ENCODE data around the gene CTDNEP1.
"Not testable (repeated sequence)": the region's sequence is repeated elsewhere in the genome, so short reads cannot be mapped to it uniquely, and the experiment has no call there.

CTDNEP1 gene

DNA sequence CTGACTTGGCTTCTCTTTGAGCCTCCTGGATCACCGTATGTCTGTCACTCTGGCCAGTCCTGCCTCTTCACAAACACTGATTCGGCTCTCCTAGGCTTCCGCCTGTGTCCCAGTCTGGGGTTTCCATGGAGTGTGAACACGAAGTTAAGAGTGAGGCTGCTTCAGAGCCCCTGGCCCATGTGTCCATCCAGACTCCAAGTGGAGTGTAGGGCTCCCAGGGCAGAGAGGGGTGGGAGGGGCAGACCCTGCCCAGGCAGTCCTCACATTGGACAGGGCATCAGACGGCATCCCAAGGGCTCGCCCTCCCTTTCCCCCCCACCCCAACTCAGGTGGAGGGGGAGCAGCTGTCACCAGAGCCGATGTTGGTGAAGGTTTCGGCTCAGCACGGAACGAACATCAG is 7.7 kb downstream of the CTDNEP1 start:
- not testable (repeated sequence) for DNase-seq

DNA sequence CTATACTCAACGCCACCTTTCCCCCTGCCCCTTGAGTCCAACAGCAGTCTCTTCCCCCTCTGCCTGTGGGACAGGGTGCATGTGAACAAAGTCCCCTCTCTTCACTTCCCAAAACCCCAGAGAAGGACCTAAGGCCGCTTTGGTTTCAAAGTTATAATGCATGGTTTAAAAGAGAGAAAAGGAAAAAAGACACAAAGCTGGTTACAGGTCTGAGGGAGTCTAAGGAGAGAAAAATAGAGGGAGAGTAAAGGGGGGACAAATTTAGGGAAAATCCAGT is 8.1 kb downstream of the CTDNEP1 start:
- DNase-seq: no peak

DNA sequence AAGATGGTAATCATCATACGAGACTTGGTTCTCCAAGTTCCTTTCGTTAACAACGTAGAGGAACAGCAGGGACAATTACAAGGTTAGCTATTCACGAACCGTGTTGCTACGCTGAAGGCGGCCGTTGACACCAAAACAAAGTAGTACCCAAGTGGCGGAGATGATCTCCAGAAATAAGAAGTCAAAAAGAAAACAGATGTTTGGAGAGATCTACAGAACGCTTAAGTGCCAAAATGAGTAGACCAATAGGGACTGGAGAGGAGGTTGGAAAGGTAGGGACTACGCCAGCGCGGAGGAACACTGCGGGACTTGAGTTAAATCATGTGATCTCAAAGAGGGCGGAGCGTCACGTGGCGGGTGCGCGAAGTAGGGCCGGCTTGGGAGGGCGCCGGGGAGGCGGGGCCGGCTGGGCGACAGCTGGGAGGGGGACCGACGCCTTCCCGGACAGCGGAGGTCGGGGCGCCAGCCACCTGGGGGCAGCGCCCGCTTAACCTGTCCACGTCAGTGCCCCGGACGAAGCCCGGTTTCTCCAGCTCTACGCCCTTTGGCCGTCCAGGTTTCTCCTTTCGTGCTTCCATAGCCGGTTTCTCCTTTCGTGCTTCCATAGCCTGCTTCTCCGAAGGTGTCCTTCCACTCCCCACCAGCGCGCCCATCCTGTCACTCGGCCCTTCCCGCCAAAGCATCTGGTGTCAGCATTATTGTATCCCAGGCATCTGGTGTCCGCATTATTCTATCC is 8.6 kb downstream of the CTDNEP1 start:
- DNase-seq: peak; percentile 96

DNA sequence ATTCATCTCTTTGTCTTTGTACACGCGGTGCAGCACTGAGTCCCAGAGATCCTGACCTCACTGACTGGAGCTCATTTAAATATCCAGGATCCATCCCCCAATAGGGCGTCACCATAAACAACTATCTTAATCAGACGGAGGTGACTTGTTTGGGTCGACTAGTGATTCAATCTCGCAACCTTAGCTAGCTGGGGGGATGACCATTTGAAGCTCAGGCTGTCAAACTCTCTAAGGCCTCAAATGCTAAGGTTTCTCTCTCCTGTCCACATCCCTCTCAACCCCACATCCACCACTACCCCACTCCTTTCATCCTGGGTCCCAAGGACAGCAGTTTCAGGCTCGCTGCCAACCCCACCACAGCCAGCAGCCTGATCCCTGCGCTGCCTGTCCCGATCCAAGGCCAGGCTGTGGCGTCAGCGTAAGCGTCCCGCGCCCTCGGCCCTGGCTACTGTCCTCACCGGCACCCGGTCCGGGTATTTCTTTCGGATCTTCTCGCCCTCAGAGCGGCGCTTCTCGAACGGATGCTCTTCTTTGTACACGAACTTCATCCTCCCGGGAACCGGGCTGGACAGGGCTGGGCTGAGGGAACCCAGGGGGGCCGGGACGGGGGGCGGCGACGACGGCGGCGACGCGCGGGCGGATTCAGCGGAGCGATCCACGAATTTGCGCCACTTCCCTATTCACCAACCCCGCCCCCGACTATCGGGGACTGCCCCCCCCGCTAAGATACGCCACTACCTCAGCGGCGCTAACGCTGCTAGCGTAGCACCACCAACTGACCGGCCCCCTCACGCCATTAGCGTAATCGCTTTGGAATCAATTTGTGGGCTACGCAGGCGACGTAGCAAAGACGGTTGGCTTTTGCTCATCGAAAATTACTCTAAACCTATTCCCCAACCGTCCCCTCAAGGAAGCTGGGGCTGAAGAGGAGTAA is 9.5 kb downstream of the CTDNEP1 start, which contains the start of gene GABARAP:
GABARAP (minus strand) TSS at position 667 of the 934 bp plus-strand sequence; CDS start at position 548, 119 bp downstream.
- DNase-seq: peak; percentile 88

DNA sequence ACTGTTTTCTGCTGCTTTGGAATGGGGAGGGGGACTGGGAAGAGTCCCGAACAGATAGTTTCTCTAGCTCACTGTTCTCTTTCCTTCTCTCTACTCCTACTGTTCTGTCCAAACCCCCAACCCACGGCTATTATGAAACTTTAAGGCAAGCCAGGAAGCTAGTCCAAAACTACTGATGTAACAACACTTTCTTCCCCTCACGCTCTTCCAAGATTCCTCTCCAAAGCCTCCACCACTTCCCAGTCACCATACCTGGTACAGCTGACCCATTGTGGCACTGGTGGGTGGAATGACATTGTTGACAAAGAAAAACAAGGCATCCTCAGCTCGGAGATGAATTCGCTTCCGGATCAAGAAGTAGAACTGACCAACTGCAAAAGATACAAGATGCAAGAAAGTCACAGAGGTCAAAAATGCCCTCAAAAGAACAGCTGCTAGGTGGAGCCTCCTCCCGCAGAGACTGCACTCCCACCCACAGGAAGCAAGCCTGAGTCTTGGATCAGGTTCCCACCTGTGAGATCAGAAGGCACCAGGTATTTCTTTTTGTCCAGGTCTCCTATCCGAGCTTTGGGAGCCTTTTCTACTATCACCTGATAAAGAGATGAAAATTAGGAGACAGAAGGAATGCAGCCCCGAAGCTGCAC is 10.3 kb downstream of the CTDNEP1 start:
- DNase-seq: no peak

DNA sequence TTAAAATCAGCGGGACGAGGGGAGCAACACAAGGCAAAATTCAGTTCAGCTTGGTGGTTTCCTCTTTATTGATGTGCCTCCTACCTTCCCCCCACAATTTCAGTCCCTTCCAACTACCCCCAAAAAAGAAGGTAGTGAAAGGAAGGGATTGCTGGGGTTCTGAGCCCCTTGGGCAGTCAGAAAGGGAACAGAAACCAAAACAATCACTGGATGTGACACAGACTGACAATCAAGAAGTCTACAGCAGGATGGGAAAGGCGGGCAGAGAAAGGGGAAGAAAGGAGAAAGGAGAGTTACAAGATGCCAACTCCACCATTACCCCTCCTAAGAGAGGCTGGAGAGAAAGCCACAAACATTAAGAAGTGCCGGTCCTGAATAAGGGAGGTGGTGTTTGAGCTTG is 11.2 kb downstream of the CTDNEP1 start:
- DNase-seq: no peak

DNA sequence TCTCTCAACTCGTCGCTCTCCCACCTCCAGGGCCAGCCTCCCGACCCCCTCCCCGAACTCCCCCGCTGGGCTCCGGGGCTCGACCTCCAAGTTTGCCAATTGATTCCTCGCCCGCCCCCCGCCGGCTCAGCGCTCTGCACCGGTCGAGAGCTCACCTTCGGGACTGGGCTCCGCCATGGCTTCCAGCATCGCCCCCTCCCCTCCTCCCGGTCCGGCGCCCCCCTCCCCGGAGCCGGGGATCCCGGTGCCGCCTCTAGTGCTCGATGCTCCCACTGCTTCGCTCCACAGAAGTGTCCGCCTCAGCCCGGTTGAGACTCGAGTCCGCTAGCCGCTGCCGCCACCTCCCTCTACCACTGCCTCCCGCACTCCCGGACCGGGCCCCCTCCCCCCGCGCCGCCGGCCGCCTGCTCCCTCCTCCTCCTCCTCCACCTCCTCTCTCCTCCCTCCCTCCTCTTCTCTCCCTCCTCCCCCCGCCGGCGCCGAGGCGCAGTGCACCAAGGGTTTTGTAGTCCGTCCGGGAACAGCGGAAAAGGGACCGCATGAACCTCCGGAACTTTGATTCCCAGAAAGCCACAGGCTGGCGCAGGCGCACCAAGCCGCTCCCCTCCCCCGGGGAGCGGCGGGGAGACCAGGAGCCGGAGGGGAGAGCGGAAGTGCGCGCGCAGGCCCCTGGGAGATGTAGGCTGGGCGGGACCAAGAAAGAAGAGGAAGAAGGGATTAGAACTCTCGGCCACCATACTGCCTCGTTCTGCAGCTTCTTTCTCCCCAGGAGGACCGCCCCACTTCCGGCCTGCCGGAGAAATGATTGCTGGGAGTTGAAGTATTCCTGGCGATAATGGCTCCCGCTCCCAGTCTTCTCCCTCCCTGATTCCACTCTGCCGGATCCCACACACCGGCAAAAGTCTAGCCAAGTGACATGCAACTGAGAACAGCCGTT is 12.2 kb downstream of the CTDNEP1 start, which contains the start of gene PHF23:
PHF23 (minus strand) TSS at position 367 of the 937 bp plus-strand sequence; CDS start at position 189, 178 bp downstream.
- DNase-seq: peak; percentile 100

DNA sequence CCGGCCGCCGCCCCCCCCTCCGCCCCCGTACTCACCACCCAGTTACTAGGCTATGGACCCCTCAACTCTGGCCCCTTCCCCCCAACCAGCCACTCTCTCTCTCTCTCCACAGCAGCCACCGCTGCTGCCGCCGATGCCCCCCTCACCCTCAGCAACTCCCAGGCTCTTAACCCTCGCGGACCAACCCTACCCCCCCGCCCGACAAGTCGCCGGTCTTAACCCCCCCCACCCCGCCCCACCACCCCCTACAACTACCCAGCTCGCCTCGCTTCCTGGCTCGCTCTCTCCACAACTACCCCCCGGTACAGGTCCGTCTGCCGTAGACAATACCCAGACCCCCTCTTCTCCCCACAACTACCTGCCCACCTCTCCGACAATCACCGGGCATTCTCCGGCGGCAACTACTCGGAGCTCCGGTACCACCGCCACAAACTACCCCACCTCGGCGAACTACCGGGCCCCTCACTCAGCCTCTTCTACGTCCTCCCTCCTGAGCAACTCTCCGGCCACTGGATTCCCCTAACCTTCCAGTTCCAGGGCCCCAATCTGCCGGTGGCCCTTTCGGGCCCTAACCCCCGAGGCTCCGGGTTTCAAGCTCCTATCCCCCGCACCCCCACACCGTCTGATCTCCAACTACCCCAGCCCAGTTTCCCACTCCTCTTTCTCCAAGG is 13.0 kb downstream of the CTDNEP1 start:
- no peak for DNase-seq

DNA sequence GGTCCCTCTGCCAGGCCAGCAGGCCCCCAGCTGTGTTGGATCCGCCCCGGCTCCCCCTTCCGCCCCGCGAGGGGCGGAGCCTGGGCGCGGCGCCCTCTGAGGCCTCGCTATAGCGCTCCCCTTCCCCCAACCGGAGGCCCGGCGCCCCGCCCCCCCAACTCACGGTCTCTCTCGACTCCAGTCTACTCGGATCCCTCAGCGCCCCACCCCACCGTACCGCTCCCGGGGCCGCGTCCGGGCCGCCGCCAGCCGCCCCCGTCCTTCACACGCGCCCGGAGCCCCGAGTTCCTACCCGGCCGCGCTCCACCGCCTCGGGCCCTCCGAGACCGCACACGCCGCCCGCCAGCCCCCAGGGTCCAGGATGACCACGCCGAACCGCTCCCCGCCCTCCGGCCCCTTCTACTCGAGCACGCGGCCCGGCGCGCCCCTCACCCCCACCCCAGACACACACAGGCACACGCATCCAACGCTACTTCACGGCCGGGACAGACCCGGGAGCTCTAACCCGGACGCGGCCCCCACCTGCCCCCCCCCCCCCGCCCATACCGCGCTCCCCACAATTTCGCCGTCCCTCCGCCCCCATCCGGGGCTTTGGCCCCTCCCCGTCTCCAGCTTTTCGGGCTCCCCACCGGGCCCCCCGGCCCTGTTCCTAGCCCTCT is 13.6 kb downstream of the CTDNEP1 start:
- peak; percentile 23 for DNase-seq

DNA sequence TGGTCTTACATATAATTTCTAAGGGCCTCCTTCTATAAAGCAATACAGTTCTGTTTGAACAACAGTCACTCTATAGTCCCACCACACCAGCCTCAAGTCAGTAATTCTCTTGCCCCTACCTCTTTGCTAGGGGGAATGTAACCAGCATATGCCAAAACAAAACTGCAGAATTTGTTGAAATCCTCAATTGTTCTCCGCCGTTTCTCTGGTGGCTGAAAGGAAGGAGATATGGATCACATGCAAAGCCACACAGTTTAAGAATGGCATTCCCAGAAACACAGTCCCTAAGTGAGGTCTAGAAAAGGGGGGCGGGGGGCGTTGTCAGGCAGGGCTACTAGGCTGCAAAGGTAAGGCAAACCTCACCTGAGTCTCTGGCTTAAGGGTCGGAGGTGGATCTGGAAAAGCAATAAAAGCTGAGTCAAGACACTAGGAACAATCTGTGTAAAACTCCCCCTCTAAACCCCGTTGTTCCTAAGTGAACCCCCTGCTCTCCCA is 14.2 kb downstream of the CTDNEP1 start:
- DNase-seq: no peak

DNA sequence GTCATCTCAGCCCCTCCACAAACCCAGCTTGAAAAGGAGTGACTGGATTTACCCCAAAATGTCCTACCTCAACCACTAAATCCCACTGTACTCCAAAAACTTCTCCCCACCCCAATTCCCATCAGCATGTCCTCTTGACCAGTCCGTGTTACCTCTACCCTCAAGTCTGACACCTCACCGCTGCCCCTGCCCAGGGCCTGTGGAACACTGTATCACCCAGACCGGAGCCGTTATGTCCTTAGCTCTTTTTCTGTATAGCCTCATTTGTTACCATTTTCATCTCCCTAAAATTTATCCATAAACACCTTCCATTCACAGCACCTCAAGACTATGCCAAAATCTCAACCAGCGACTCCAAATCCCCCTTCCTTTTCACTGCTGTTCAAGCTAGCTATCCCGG is 14.7 kb downstream of the CTDNEP1 start:
- DNase-seq: no peak

DNA sequence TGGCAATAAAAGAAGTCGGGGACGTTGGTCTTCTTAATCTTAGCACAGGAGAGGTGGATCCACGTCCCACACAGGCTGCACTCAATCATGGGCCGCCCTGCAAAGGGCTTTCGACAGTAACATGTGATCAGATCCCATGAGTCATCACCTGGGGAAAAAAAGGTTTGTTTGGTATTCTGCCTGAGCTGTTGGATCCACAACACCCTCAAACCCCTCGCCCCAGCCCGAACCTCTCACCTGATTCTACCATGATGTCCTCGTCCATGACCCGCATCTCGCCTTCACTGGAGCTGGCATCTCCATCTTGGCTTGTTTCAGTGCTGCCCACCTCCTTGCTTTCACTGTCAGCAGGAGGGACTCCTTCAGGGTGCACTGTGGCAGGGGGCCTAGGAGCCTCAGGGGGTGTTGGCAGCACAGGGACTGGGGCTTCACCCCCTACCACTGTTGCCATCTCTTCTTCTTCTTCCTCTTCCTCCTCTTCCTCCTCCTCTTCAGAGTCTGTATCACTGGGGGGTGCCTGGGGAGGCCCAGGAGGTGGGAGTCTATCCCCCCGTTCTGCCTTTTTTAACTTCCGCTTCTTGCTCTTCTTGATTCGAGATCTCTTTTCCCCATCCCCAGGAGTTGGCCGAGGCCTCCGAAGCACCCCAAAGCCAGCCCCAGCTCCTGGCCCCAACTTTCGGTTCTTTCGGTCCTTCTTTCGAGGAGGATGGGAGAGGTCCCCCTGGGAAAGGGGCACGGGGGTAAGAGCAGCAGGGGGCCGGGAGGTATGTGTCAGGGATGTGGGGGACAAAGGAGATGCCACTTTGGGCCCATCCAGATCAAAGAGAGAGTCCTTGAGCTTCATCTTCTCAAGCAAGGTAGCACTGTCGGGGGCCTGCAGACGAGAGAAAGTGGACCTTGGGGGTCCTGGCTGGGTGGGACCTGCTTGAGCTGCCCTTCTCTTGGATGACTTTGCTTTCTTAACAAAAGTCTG is 15.6 kb downstream of the CTDNEP1 start:
- DNase-seq: no peak

DNA sequence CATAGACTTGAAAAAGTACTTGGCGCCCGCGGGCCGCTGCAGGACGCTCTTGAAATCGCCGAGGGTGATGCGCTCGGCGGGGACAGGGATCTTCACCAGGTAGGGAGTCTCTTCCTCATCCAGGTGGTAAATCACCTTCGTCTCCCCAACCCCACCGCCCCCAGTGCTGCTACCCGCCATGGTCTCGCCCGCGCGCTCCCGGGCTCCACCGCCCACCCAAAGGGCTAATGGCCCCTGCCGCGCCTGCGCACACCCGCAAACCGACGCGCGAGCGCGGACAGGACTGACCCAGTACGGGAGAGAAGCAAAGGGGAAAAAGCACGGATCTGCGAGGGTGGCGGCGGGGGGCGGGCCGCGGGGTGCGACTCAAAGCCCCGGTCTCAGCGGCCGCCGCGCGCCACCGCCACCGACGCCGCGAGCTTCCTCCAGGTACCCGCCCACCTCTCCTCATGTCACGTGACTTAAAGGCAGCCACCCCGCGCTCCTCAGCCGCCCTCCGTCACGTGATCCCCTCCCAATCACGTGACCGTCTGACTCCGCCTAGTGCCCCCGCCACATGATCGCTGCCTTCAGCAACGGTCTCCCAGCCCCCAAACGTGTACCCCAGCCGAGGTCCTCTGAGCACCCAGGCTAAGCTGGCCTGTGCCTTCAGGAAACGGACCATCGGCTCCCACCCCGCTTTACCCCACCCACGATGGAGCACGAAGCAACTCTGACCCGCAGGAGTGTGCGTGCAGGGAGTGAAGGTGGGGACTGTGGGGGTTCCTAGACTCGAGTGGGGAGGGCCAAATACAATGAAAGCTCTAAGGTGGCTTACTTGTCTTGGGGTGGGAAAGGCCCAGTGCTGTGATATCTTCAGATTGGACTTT is 17.2 kb downstream of the CTDNEP1 start, which contains the start of gene DVL2:
DVL2 (minus strand) TSS at position 435 of the 869 bp plus-strand sequence; CDS start at position 180, 255 bp downstream.
- peak; percentile 95 for DNase-seq

DNA sequence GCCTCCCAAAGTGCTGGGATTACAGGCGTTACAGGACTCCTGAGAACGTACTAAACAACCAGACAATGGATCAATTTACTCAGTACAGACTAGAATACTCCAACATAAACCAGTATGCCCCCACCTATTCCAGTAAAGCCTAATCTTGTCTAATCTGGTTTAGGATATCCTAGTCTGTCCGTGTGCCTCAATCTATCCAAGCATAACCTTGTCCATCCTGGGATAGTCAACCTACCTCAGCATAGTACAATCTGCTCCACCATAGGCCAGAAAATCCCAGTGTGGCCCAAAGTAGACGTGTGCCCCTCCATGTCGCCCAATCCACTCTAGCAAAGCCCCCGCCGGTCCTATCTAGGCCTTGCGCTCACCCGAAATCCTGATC is 17.8 kb downstream of the CTDNEP1 start:
- DNase-seq: no peak

DNA sequence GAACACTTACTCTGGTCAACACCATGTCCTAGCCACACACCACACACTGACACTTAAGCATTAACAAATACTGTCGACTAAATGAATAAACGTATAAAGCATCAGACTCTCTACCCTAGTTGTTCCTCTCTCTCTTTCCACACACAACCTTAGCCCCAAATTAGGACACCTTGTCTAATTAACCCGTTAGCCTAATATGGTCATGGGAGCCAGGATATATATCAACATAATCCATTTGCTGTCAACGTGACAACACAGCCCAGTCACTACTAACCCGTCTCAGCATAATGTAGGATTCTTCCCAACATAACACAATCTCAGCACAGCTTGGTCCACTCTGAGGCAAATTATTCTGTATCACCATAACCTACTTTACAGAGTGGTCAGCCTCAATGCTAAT is 19.4 kb downstream of the CTDNEP1 start:
- no peak for DNase-seq

DNA sequence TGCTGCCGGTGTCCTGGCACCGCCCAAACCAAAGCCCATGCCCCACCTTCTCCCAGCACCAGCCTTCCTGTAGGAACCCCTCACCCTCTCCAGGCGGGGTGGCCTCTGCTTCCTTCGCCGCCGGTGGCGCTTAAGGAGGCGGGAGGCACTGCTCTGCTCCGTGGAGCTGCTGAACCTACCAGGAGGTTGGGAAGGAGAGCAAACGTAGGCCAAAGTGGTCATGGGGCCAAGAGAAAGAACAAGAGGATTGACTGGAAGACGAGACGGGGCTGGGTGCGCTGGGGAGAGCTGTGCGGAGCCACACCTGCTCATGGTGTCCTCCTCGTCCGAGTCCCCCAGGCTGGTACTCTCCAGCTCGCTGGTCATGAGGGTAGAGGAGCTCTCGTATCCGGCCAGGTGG is 22.0 kb downstream of the CTDNEP1 start:
- DNase-seq: no peak

DNA sequence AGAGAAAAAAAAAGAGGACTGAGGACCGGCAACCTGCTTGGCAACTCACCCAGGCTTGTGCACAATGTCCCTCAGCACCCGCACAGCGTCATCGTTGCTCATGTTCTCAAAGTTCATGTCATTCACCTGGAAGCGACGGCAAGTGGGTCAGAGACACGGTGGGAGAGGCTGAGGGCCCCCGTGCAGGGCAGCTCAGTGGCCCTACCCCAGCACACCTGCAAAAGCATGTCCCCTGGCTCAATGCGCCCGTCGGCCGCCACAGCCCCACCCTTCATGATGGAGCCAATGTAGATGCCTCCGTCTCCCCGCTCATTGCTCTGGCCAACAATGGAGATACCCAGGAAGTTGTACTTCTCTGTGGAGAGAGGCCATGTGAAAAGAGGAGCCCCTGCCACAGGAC is 22.6 kb downstream of the CTDNEP1 start:
- no peak for DNase-seq

Measured in NCI-H1105 treated with DMSO at 0.1 percent for 48 hours (cell line).